HG03378 (cell line): Measurements from ENCODE around the gene CCN2.

Experiments used
- ATAC-seq: cut with Tn5 transposase; IDR thresholded peaks from one replicate; pipeline ENCODE4 v1.9.1; 2021; ENCODE audit warnings: mild to moderate bottlenecking, moderate library complexity; ENCODE audit not compliant: unreplicated experiment

Gene CCN2

GRCh38 chr6:131950767-131951575 lies at the start of gene CCN2:
Gene CCN2 (minus strand): TSS chr6:131951372. CDS start chr6:131951172, 200 bp downstream.
- ATAC-seq: no peak

GRCh38 chr6:132000296-132000695 lies 49.1 kb upstream of the CCN2 start:
- ATAC-seq: no peak

GRCh38 chr6:131999545-132000146 lies 48.5 kb upstream of the CCN2 start:
- no peak for ATAC-seq

- no peak for ATAC-seq
Observed at GRCh38 chr6:131998255-131998982, 47.2 kb upstream of the CCN2 start.

- no peak for ATAC-seq
Observed at GRCh38 chr6:131997429-131998153, 46.4 kb upstream of the CCN2 start.

GRCh38 chr6:131995917-131996316 lies 44.7 kb upstream of the CCN2 start:
- no peak for ATAC-seq

- ATAC-seq: no peak
Observed at GRCh38 chr6:131992557-131992956, 41.4 kb upstream of the CCN2 start.

- no peak for ATAC-seq
Observed at GRCh38 chr6:131989036-131989435, 37.9 kb upstream of the CCN2 start.

- no peak for ATAC-seq
Observed at GRCh38 chr6:131982740-131983259, 31.6 kb upstream of the CCN2 start.

GRCh38 chr6:131981624-131981978 lies 30.4 kb upstream of the CCN2 start:
- no peak for ATAC-seq

- no peak for ATAC-seq
Observed at GRCh38 chr6:131980791-131981623, 29.8 kb upstream of the CCN2 start.

GRCh38 chr6:131980338-131980790 lies 29.2 kb upstream of the CCN2 start:
- ATAC-seq: no peak

- ATAC-seq: no peak
Observed at GRCh38 chr6:131979515-131980337, 28.6 kb upstream of the CCN2 start.

- no peak for ATAC-seq
Observed at GRCh38 chr6:131978522-131978921, 27.4 kb upstream of the CCN2 start.

- ATAC-seq: no peak
Observed at GRCh38 chr6:131976545-131977061, 25.4 kb upstream of the CCN2 start.

GRCh38 chr6:131972741-131973140 lies 21.6 kb upstream of the CCN2 start:
- no peak for ATAC-seq

GRCh38 chr6:131970076-131970859 lies 19.1 kb upstream of the CCN2 start:
- ATAC-seq: no peak

- no peak for ATAC-seq
Observed at GRCh38 chr6:131968656-131969055, 17.5 kb upstream of the CCN2 start.
